HT1080 (cell line): Measurements from ENCODE around the gene SEMA3F. TPM values are rescaled to one million over a fixed set of nuclear protein-coding genes. Genes with fewer than 3 reads are reported as not detected.

Source experiments
- DNase-seq: peaks from one replicate; pipeline ENCODE4 v3.0.0-alpha.2; 2015; ENCODE audit warnings: low read depth
- total RNA-seq: library from RNA; depleted of rRNA; stranded (reverse); fragments of >200 nt; shearing (Covaris generic); gene quantifications from 2 replicates; pipeline ENCODE4 v1.2.3, GENCODE V29; 2014

SEMA3F gene
- total RNA-seq, 1 experiment from 2014 or later: 48.6 TPM

- no peak for DNase-seq
These were observed 38.2 kb downstream of the SEMA3F start for GRCh38 chr3:50193286-50193685.

- DNase-seq: no peak
These were observed 38.6 kb downstream of the SEMA3F start for GRCh38 chr3:50193746-50194127.

- DNase-seq: peak; percentile 46
These were observed 39.2 kb downstream of the SEMA3F start for GRCh38 chr3:50194128-50194902.

- DNase-seq: no peak
These were observed 39.9 kb downstream of the SEMA3F start for GRCh38 chr3:50194903-50195500.

GRCh38 chr3:50195501-50196252 is 40.6 kb downstream of the SEMA3F start:
- DNase-seq: no peak

- DNase-seq: no peak
These were observed 41.2 kb downstream of the SEMA3F start for GRCh38 chr3:50196253-50196801.

GRCh38 chr3:50201573-50202315 is 46.6 kb downstream of the SEMA3F start:
- DNase-seq: no peak

- no peak for DNase-seq
These were observed 47.4 kb downstream of the SEMA3F start for GRCh38 chr3:50202353-50203112.

GRCh38 chr3:50203113-50203808 is 48.1 kb downstream of the SEMA3F start:
- DNase-seq: no peak

GRCh38 chr3:50203809-50204803 is 49.0 kb downstream of the SEMA3F start:
- DNase-seq: no peak

GRCh38 chr3:50204804-50205412 is 49.8 kb downstream of the SEMA3F start, which contains the start of gene SLC38A3:
TSS of gene SLC38A3 (plus strand) at chr3:50205271. CDS start at chr3:50214200, 8,929 bp downstream.
- no peak for DNase-seq

GRCh38 chr3:50205413-50206276 is 50.5 kb downstream of the SEMA3F start:
- DNase-seq: no peak

- DNase-seq: no peak
These were observed 52.4 kb downstream of the SEMA3F start for GRCh38 chr3:50207359-50208042.

GRCh38 chr3:50208677-50209344 is 53.7 kb downstream of the SEMA3F start:
- no peak for DNase-seq

- no peak for DNase-seq
These were observed 55.0 kb downstream of the SEMA3F start for GRCh38 chr3:50210176-50210509.
